ENCODE results near the gene NTN1.

DNA sequence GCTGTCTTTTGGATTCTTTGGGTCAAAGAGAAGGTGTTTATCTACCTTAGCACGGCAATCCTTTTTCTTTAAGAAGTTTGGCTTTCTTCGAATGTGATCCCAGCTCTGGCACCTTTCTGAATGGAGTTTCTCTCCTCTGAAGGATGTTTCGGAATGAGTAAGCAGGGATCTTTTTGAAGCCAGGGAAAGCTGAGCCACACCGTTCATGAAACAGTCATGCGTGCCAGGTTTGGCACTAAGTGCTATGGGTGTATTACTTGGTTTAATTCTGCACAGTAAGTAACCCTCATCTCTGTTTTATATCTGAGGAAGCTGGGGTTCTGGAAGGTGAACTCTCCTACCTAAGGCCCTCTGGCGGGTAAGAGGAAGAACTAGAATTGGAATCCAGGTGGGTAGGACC lies 234.5 kb downstream of the NTN1 start:
- TF ChIP-seq, protein P1, sequence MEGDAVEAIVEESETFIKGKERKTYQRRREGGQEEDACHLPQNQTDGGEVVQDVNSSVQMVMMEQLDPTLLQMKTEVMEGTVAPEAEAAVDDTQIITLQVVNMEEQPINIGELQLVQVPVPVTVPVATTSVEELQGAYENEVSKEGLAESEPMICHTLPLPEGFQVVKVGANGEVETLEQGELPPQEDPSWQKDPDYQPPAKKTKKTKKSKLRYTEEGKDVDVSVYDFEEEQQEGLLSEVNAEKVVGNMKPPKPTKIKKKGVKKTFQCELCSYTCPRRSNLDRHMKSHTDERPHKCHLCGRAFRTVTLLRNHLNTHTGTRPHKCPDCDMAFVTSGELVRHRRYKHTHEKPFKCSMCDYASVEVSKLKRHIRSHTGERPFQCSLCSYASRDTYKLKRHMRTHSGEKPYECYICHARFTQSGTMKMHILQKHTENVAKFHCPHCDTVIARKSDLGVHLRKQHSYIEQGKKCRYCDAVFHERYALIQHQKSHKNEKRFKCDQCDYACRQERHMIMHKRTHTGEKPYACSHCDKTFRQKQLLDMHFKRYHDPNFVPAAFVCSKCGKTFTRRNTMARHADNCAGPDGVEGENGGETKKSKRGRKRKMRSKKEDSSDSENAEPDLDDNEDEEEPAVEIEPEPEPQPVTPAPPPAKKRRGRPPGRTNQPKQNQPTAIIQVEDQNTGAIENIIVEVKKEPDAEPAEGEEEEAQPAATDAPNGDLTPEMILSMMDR (IDR thresholded peaks at IDR 0.05): no peak
- no peak for TF ChIP-seq POLR2A (IDR thresholded peaks at IDR 0.05)
- TF ChIP-seq EP300 (IDR thresholded peaks at IDR 0.05): no peak

All from ovary (tissue), 3 donors.